HepG2 (cell line): ENCODE data around the gene NCAPD2. TPM values are rescaled to one million over a fixed set of nuclear protein-coding genes. Genes with fewer than 3 reads are reported as not detected.

Source experiments
- DNMT3B ChIP-seq: conservative IDR thresholded peaks from 2 replicates; pipeline ENCODE4 v1.6.1; 2016; ENCODE audit warnings: missing biosample characterization, control low read depth
- E2F2 ChIP-seq: sonication (generic); formaldehyde crosslinking; IDR thresholded peaks from 2 replicates; pipeline ENCODE4 v1.4.0; 2020; ENCODE audit warnings: missing genetic modification reagents, borderline replicate concordance
- NR2C2 ChIP-seq: sonication (generic); formaldehyde crosslinking; IDR thresholded peaks from 2 replicates; pipeline ENCODE4 v1.4.0; 2020; ENCODE audit warnings: missing genetic modification reagents, mild to moderate bottlenecking, moderate library complexity, borderline replicate concordance
- NR2F1 ChIP-seq, 2 experiments: fragments of 450-650 bp in 1 of 2; formaldehyde crosslinking in 1 of 2; IDR thresholded peaks; 2 replicates each; pipeline versions ENCODE4 v1.5.0 to v1.6.1; 2016 to 2020; ENCODE audit warnings: mild to moderate bottlenecking in 1 of 2, missing compliant biosample characterization in 1 of 2, missing genetic modification reagents in 1 of 2, moderate library complexity in 1 of 2
- PHF5A ChIP-seq: IDR thresholded peaks from one replicate; pipeline ENCODE4 v1.6.1; 2018; ENCODE audit warnings: low read depth, missing genetic modification reagents; ENCODE audit not compliant: unreplicated experiment
- POGZ ChIP-seq: sonication (generic); formaldehyde crosslinking; IDR thresholded peaks from 2 replicates; pipeline ENCODE4 v1.4.0; 2020; ENCODE audit warnings: mild to moderate bottlenecking, missing genetic modification reagents
- POLR2A ChIP-seq, 2 experiments: IDR thresholded peaks; 2 replicates each; pipeline ENCODE4 v1.6.1; 2011; ENCODE audit warnings: low read depth in 2 of 2, low read length in 2 of 2, mild to moderate bottlenecking in 1 of 2, moderate library complexity in 1 of 2; ENCODE audit not compliant: insufficient read depth in 1 of 2
- POLR2G ChIP-seq: fragments of 200-400 bp; formaldehyde crosslinking; IDR thresholded peaks from 2 replicates; pipeline ENCODE4 v1.6.1; 2018; ENCODE audit warnings: mild to moderate bottlenecking, low read depth, low read length, moderate library complexity
- RAD21 ChIP-seq: fragments of 450-650 bp; formaldehyde crosslinking; IDR thresholded peaks from 2 replicates; pipeline ENCODE4 v1.5.0; 2020; ENCODE audit warnings: mild to moderate bottlenecking
- RFXANK ChIP-seq: IDR thresholded peaks from 2 replicates; pipeline ENCODE4 v1.6.1; 2016
- SPEN ChIP-seq: sonication (generic); formaldehyde crosslinking; IDR thresholded peaks from 2 replicates; pipeline ENCODE4 v1.5.1; 2020; ENCODE audit warnings: low read depth, mild to moderate bottlenecking, missing genetic modification reagents
- ZBTB21 ChIP-seq: sonication (generic); formaldehyde crosslinking; IDR thresholded peaks from 2 replicates; pipeline ENCODE4 v1.4.0; 2020; ENCODE audit warnings: missing genetic modification reagents
- ZFAT ChIP-seq: sonication (generic); formaldehyde crosslinking; conservative IDR thresholded peaks from 2 replicates; pipeline ENCODE4 v1.8.1; 2023; ENCODE audit warnings: missing genetic modification reagents, inconsistent platforms
- ZFP82 ChIP-seq: sonication (generic); formaldehyde crosslinking; IDR thresholded peaks from 2 replicates; pipeline ENCODE4 v1.5.1; 2020; ENCODE audit warnings: mild to moderate bottlenecking, missing genetic modification reagents, borderline replicate concordance
- ZNF232 ChIP-seq: sonication (generic); formaldehyde crosslinking; IDR thresholded peaks from 2 replicates; pipeline ENCODE4 v1.4.0; 2020; ENCODE audit warnings: missing genetic modification reagents, borderline replicate concordance
- ZNF3 ChIP-seq: IDR thresholded peaks from 2 replicates; pipeline ENCODE4 v1.7.0; 2017; ENCODE audit warnings: inconsistent platforms
- ZNF33B ChIP-seq: sonication (generic); formaldehyde crosslinking; IDR thresholded peaks from 2 replicates; pipeline ENCODE4 v1.5.1; 2020; ENCODE audit warnings: mild to moderate bottlenecking, missing genetic modification reagents
- ZNF354B ChIP-seq: sonication (generic); formaldehyde crosslinking; IDR thresholded peaks from 2 replicates; pipeline ENCODE4 v1.8.0; 2022; ENCODE audit warnings: mild to moderate bottlenecking, missing genetic modification reagents
- ZNF543 ChIP-seq: sonication (generic); formaldehyde crosslinking; IDR thresholded peaks from 2 replicates; pipeline ENCODE4 v1.4.0; 2020; ENCODE audit warnings: mild to moderate bottlenecking, missing genetic modification reagents
- ZNF713 ChIP-seq: sonication (generic); formaldehyde crosslinking; IDR thresholded peaks from 2 replicates; pipeline ENCODE4 v1.4.0; 2020; ENCODE audit warnings: mild to moderate bottlenecking, missing genetic modification reagents
- ZNF768 ChIP-seq: sonication (generic); formaldehyde crosslinking; IDR thresholded peaks from 2 replicates; pipeline ENCODE4 v1.4.0; 2020; ENCODE audit warnings: missing genetic modification reagents
- ZNF773 ChIP-seq: sonication (generic); formaldehyde crosslinking; IDR thresholded peaks from 2 replicates; pipeline ENCODE4 v1.4.0; 2020; ENCODE audit warnings: missing genetic modification reagents, borderline replicate concordance
- polyA plus RNA-seq, 8 experiments: library from polyadenylated mRNA; depleted of rRNA in 3 of 8; stranded (reverse) in 7 of 8; unstranded in 1 of 8; fragments of >200 nt; fragmentation: Illumina TruSeq in 4 of 8; extraction: Trizol in 4 of 8; gene quantifications; 2 replicates each; pipeline versions ENCODE4 v1.2.1 to v1.2.3, GENCODE V29; 2011 to 2016; ENCODE audit warnings: low read depth in 4 of 8, missing spikeins in 1 of 8, mixed read lengths in 1 of 8; ENCODE audit not compliant: insufficient read depth in 1 of 8
- total RNA-seq, 5 experiments: library from RNA; depleted of rRNA; stranded (reverse); fragments of >200 nt; fragmentation: Illumina TruSeq; extraction: Trizol; gene quantifications; 2 replicates each; pipeline ENCODE4 v1.2.3, GENCODE V29; 2016; ENCODE audit warnings: low read depth in 1 of 5
- TF ChIP-seq, protein P1 (sequence below): sonication (generic); formaldehyde crosslinking; conservative IDR thresholded peaks from 2 replicates; pipeline ENCODE4 v1.8.0; 2022; ENCODE audit warnings: mild to moderate bottlenecking, moderate library complexity, missing genetic modification reagents
- TF ChIP-seq, protein P2 (sequence below): fragments of 450-650 bp; IDR thresholded peaks from 2 replicates; pipeline ENCODE4 v1.6.1; 2017; ENCODE audit warnings: mild to moderate bottlenecking

Gene NCAPD2
- total and polyA plus RNA-seq, 2 of the 13 experiments (the other 11 are each of a cell fraction or from before 2014, with no cell fraction given): 51.1 to 65.6 TPM

- TF ChIP-seq E2F2 (CRISPR knock-in tag) (no peak), ZNF33B (CRISPR knock-in tag) (no peak), NR2F1 (CRISPR knock-in tag; IDR thresholded peaks at IDR 0.05) (no peak), POGZ (CRISPR knock-in tag) (peak; percentile 38; the same call in 1 of the 2 replicates), PHF5A (CRISPR knock-in tag) (no peak), ZNF232 (CRISPR knock-in tag) (no peak), ZNF543 (CRISPR knock-in tag) (0 out of 2 replicates have a peak, but pooled peaks have one; percentile 13), POLR2G (peak; percentile 94), ZNF773 (CRISPR knock-in tag) (no peak), SPEN (CRISPR knock-in tag) (peak; percentile 84), NR2C2 (peak; percentile 80; the same call in 1 of the 2 replicates), ZBTB21 (no peak), RFXANK (no peak), RAD21 (CRISPR knock-in tag) (no peak), ZNF713 (CRISPR knock-in tag) (no peak), ZNF768 (CRISPR knock-in tag) (no peak), ZNF3 (no peak), ZNF354B (CRISPR knock-in tag) (0 out of 2 replicates have a peak, but pooled peaks have one; percentile 48), POLR2A (IDR thresholded peaks at IDR 0.05; ENCODE audit: insufficient read depth in 1 of 2, low read depth in 2 of 2, low read length in 2 of 2) (peak; percentile 79 to 91), ZFAT (CRISPR knock-in tag) (no peak), ZFP82 (CRISPR knock-in tag) (no peak), DNMT3B (CRISPR knock-in tag) (0 out of 2 replicates have a peak, but pooled peaks have one; percentile 43)
- TF ChIP-seq, protein P1, sequence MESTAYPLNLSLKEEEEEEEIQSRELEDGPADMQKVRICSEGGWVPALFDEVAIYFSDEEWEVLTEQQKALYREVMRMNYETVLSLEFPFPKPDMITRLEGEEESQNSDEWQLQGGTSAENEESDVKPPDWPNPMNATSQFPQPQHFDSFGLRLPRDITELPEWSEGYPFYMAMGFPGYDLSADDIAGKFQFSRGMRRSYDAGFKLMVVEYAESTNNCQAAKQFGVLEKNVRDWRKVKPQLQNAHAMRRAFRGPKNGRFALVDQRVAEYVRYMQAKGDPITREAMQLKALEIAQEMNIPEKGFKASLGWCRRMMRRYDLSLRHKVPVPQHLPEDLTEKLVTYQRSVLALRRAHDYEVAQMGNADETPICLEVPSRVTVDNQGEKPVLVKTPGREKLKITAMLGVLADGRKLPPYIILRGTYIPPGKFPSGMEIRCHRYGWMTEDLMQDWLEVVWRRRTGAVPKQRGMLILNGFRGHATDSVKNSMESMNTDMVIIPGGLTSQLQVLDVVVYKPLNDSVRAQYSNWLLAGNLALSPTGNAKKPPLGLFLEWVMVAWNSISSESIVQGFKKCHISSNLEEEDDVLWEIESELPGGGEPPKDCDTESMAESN (CRISPR knock-in tag): peak; percentile 72
- TF ChIP-seq, protein P2, sequence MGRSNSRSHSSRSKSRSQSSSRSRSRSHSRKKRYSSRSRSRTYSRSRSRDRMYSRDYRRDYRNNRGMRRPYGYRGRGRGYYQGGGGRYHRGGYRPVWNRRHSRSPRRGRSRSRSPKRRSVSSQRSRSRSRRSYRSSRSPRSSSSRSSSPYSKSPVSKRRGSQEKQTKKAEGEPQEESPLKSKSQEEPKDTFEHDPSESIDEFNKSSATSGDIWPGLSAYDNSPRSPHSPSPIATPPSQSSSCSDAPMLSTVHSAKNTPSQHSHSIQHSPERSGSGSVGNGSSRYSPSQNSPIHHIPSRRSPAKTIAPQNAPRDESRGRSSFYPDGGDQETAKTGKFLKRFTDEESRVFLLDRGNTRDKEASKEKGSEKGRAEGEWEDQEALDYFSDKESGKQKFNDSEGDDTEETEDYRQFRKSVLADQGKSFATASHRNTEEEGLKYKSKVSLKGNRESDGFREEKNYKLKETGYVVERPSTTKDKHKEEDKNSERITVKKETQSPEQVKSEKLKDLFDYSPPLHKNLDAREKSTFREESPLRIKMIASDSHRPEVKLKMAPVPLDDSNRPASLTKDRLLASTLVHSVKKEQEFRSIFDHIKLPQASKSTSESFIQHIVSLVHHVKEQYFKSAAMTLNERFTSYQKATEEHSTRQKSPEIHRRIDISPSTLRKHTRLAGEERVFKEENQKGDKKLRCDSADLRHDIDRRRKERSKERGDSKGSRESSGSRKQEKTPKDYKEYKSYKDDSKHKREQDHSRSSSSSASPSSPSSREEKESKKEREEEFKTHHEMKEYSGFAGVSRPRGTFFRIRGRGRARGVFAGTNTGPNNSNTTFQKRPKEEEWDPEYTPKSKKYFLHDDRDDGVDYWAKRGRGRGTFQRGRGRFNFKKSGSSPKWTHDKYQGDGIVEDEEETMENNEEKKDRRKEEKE: no peak
Measured at GRCh38 chr12:6492838-6493496, 935 bp upstream of the NCAPD2 start, which contains the start of gene MRPL51 (continued).
